HepG2 (cell line): ENCODE results near the gene MIA. TPM values are rescaled to one million over a fixed set of nuclear protein-coding genes. Genes with fewer than 3 reads are reported as not detected.

ENCODE experiments used
- ASH2L ChIP-seq: fragments of 300-600, 200-600 bp; sonication (generic); IDR thresholded peaks from 2 replicates; pipeline ENCODE4 v1.7.0; 2017; ENCODE audit warnings: low read depth, mild to moderate bottlenecking, moderate library complexity, mixed read lengths, low read length; ENCODE audit not compliant: insufficient read length
- ATRX ChIP-seq: sonication (generic); formaldehyde crosslinking; IDR thresholded peaks from 2 replicates; pipeline ENCODE4 v1.4.0; 2020; ENCODE audit warnings: missing genetic modification reagents, borderline replicate concordance
- BRF2 ChIP-seq: sonication (generic); formaldehyde crosslinking; IDR thresholded peaks from 2 replicates; pipeline ENCODE4 v1.8.1; 2022; ENCODE audit warnings: mild to moderate bottlenecking, missing genetic modification reagents
- CENPX ChIP-seq: sonication (generic); formaldehyde crosslinking; IDR thresholded peaks from 2 replicates; pipeline ENCODE4 v1.9.0; 2021; ENCODE audit warnings: mild to moderate bottlenecking, missing genetic modification reagents, moderate library complexity
- EP300 ChIP-seq, 3 experiments: sonication (generic) in 1 of 3; formaldehyde crosslinking in 1 of 3; IDR thresholded peaks; 2 replicates each; pipeline versions ENCODE4 v1.5.1 to v1.6.1; 2011 to 2020; ENCODE audit warnings: low read depth in 2 of 3, low read length in 2 of 3, borderline replicate concordance in 1 of 3, improper control_type of control experiment in 1 of 3, mild to moderate bottlenecking in 1 of 3, missing genetic modification reagents in 1 of 3, moderate library complexity in 1 of 3
- FOXJ3 ChIP-seq: sonication (generic); formaldehyde crosslinking; IDR thresholded peaks from 2 replicates; pipeline ENCODE4 v1.4.0; 2020; ENCODE audit warnings: missing genetic modification reagents, mild to moderate bottlenecking, borderline replicate concordance
- GTF3A ChIP-seq: sonication (generic); formaldehyde crosslinking; conservative IDR thresholded peaks from 2 replicates; pipeline ENCODE4 v1.4.0; 2020; ENCODE audit warnings: mild to moderate bottlenecking, missing genetic modification reagents
- HMGXB4 ChIP-seq, 2 experiments: sonication (generic) in 1 of 2; formaldehyde crosslinking in 1 of 2; IDR thresholded peaks; 2 replicates each; pipeline versions ENCODE4 v1.4.0 to v1.6.1; 2018 to 2020; ENCODE audit warnings: missing genetic modification reagents in 2 of 2, borderline replicate concordance in 1 of 2, low read depth in 1 of 2, mild to moderate bottlenecking in 1 of 2, missing biosample characterization in 1 of 2
- KDM1A ChIP-seq: IDR thresholded peaks from 2 replicates; pipeline ENCODE4 v1.6.1; 2016; ENCODE audit warnings: missing compliant biosample characterization
- MED13 ChIP-seq: sonication (generic); formaldehyde crosslinking; IDR thresholded peaks from 2 replicates; pipeline ENCODE4 v1.5.0; 2020; ENCODE audit warnings: missing genetic modification reagents
- MYPOP ChIP-seq: sonication (generic); formaldehyde crosslinking; IDR thresholded peaks from 2 replicates; pipeline ENCODE4 v1.8.1; 2023; ENCODE audit warnings: mild to moderate bottlenecking, moderate library complexity, missing genetic modification reagents
- PRPF4 ChIP-seq: fragments of 200-400 bp; formaldehyde crosslinking; IDR thresholded peaks from 2 replicates; pipeline ENCODE4 v1.6.1; 2016; ENCODE audit warnings: low read length, low read depth; ENCODE audit not compliant: poor library complexity, severe bottlenecking
- SETDB1 ChIP-seq: sonication (generic); formaldehyde crosslinking; IDR thresholded peaks from 2 replicates; pipeline ENCODE4 v1.5.1; 2020; ENCODE audit warnings: missing genetic modification reagents, mild to moderate bottlenecking, borderline replicate concordance
- ZBTB49 ChIP-seq: sonication (generic); formaldehyde crosslinking; IDR thresholded peaks from 2 replicates; pipeline ENCODE4 v1.4.0; 2020; ENCODE audit warnings: missing genetic modification reagents, borderline replicate concordance
- ZNF17 ChIP-seq: sonication (generic); formaldehyde crosslinking; IDR thresholded peaks from 2 replicates; pipeline ENCODE4 v1.5.0; 2020; ENCODE audit warnings: mild to moderate bottlenecking, missing genetic modification reagents
- ZNF205 ChIP-seq: IDR thresholded peaks from 2 replicates; pipeline ENCODE4 v1.6.1; 2018; ENCODE audit warnings: missing biosample characterization, missing genetic modification reagents
- ZNF276 ChIP-seq: sonication (generic); formaldehyde crosslinking; IDR thresholded peaks from 2 replicates; pipeline ENCODE4 v1.4.0; 2020; ENCODE audit warnings: mild to moderate bottlenecking, low read depth, missing genetic modification reagents
- ZNF598 ChIP-seq: sonication (generic); formaldehyde crosslinking; IDR thresholded peaks from 2 replicates; pipeline ENCODE4 v1.5.1; 2020; ENCODE audit warnings: mild to moderate bottlenecking, missing genetic modification reagents, borderline replicate concordance
- ZNF644 ChIP-seq: IDR thresholded peaks from 2 replicates; pipeline ENCODE4 v1.6.1; 2016; ENCODE audit warnings: low read depth
- ZNF780A ChIP-seq: sonication (generic); formaldehyde crosslinking; IDR thresholded peaks from 2 replicates; pipeline ENCODE4 v1.8.0; 2022; ENCODE audit warnings: mild to moderate bottlenecking, missing genetic modification reagents, moderate library complexity
- polyA plus RNA-seq, 8 experiments: library from polyadenylated mRNA; depleted of rRNA in 3 of 8; stranded (reverse) in 7 of 8; unstranded in 1 of 8; fragments of >200 nt; fragmentation: Illumina TruSeq in 4 of 8; extraction: Trizol in 4 of 8; gene quantifications; 2 replicates each; pipeline versions ENCODE4 v1.2.1 to v1.2.3, GENCODE V29; 2011 to 2016; ENCODE audit warnings: low read depth in 4 of 8, missing spikeins in 1 of 8, mixed read lengths in 1 of 8; ENCODE audit not compliant: insufficient read depth in 1 of 8
- total RNA-seq, 5 experiments: library from RNA; depleted of rRNA; stranded (reverse); fragments of >200 nt; fragmentation: Illumina TruSeq; extraction: Trizol; gene quantifications; 2 replicates each; pipeline ENCODE4 v1.2.3, GENCODE V29; 2016; ENCODE audit warnings: low read depth in 1 of 5

The MIA gene
- total and polyA plus RNA-seq, 2 of the 13 experiments (the other 11 are each of a cell fraction or from before 2014, with no cell fraction given) = 0.61 TPM; not detected in 1

- TF ChIP-seq ZNF780A (CRISPR knock-in tag) (no peak), ZNF598 (CRISPR knock-in tag) (no peak), ZNF276 (CRISPR knock-in tag) (no peak), ZNF644 (CRISPR knock-in tag) (no peak; the same call in 1 of the 2 replicates), FOXJ3 (CRISPR knock-in tag) (no peak), MYPOP (no peak; the same call in 1 of the 2 replicates), ZBTB49 (no peak), SETDB1 (CRISPR knock-in tag) (no peak), ASH2L (peak; percentile 51), BRF2 (CRISPR knock-in tag) (peak; percentile 51; the same call in 1 of the 2 replicates), GTF3A (no peak), MED13 (CRISPR knock-in tag) (no peak), ZNF17 (no peak), PRPF4 (no peak), HMGXB4 (CRISPR knock-in tag; IDR thresholded peaks at IDR 0.05; ENCODE audit: borderline replicate concordance in 1 of 2, low read depth in 1 of 2) (peak; percentile 80 to 88), CENPX (CRISPR knock-in tag) (no peak), EP300 (IDR thresholded peaks at IDR 0.05; ENCODE audit: low read depth in 2 of 2, low read length in 2 of 2) (no peak), EP300 (CRISPR knock-in tag; IDR thresholded peaks at IDR 0.05; ENCODE audit: borderline replicate concordance) (no peak; the same call in 1 of the 2 replicates), ZNF205 (CRISPR knock-in tag) (no peak), KDM1A (no peak; the same call in 1 of the 2 replicates), ATRX (CRISPR knock-in tag) (no peak)
These were observed 22.8 kb downstream of the MIA start (continued) for GRCh38 chr19:40797963-40798682.
